ENCODE measurements around the gene APBB1.

The APBB1 gene

GRCh38 chr11:6390718-6391469 is 28.0 kb downstream of the APBB1 start:
- DNase-seq = no peak

GRCh38 chr11:6389905-6390717 is 28.8 kb downstream of the APBB1 start, which contains the start of gene SMPD1:
SMPD1 (plus strand) TSS chr11:6390474; CDS start chr11:6390599, 125 bp downstream.
- DNase-seq = peak; percentile 69 to 82

GRCh38 chr11:6388748-6389147 is 30.1 kb downstream of the APBB1 start:
- no peak for DNase-seq

GRCh38 chr11:6387811-6388599 is 30.9 kb downstream of the APBB1 start:
- no peak for DNase-seq

- DNase-seq = no peak
These were observed 33.7 kb downstream of the APBB1 start for GRCh38 chr11:6385046-6385777.

GRCh38 chr11:6378640-6378989 is 40.3 kb downstream of the APBB1 start:
- no peak for DNase-seq

DNA sequence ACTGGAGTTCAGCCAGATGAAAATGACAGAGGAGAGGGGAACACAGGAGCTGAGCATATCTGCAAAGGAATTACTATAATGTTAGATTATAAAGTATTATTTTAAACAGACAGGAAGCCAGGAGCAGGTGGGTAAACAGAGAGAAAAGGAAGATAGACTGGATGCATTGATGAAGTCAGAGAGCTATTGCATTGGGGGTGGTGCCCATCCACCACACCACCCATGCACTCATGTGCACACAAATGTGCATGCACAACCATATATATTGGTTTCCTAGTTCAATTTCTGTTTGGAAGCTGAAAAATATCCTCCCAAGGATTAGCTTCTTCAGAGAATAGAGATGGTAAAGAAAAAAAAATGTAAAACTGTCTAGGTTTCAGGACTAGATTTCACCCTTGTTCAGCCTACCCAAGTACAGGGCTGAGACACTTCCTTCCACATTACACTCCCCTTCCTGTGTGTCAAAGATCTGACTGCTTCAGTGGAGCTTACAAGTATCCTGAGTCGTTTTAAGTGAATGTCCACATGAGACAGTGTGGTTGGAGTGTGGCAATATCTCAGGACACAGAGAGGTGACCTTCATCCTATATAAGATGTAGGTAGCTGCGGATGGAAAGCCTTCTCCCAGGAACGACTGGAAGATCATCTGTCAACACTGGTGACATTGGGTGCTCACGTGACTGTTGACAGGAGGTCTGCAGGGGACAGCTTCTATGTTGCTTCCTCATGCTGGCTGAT is 40.8 kb downstream of the APBB1 start:
- DNase-seq = no peak

- DNase-seq = no peak
These were observed 47.1 kb downstream of the APBB1 start for GRCh38 chr11:6371825-6372224.

DNA sequence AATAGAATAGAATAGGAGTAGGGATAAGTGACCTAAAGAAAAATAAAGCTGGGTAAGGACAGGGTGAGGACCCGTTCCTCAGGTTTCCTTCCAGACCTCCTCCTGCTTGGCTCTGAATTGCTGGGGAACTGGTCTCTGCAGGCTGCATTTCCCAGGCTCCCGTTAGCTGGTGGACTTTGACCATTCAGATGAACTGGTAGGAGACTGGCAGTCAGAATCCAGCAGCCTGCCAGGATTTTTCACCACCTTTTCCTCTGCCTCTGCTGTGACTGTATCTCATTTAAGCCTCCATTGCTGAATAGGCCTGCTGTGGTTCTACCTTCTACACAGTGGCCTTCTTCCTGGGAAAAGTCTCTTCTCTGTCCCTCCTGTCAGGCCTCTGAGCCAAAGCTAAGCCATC is 53.2 kb downstream of the APBB1 start:
- no peak for DNase-seq

GRCh38 chr11:6362873-6363678 is 55.8 kb downstream of the APBB1 start:
- peak; percentile 50 to 71 for DNase-seq

DNA sequence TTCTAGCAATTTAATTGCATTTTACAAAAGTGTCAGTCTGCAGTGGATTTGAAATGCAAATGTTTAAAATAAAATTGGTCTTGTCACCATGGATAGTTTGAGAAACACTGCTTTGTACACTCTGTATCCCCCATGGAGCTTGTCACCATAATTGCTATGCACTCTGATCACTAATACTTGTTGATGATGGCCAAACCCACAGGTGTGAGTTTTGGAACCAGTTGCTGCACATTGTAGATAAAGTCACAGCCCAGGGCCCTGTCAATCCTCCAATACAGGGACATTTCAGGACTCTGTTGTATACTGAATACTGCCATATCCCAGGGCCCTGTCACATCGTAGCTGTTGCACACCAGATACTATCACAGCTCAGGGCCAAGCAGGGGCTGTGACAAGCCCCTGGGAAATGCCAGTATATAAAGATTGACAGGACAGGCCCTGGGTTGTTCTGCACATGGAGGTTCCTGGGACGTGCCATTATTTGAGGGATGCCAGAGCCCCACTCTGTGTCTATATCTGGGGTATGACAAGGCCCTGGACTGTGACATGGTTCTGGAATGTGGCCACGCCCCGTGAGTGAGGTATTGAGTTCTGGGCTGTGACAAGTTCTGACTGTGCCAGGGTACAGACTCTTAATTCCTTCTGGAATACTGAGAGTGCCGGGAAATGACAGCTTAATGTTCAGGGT is 56.6 kb downstream of the APBB1 start:
- DNase-seq = no peak

- DNase-seq = no peak
These were observed 58.7 kb downstream of the APBB1 start for GRCh38 chr11:6360183-6360582.

DNA sequence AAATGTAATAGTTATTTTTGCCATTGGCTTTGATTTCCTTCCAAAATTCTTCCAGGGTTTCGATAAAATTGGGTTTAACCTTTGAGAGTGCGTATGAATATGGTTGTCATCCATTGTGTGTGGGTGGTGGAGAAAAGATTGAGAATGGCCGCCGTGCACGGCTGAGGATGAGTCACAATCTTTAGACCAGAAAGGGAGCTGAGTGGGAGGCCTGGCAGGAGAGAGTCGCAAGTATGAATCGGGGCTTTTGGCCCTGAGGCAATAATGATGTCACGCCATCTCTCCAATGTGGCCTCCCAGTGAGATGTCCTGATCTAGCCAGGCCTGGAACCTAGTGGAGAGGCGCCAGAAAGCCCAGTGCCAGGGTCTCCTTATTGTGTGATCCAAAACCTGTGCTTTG is 61.7 kb downstream of the APBB1 start:
- no peak for DNase-seq

- no peak for DNase-seq
These were observed 62.3 kb downstream of the APBB1 start for GRCh38 chr11:6356503-6357055.

DNA sequence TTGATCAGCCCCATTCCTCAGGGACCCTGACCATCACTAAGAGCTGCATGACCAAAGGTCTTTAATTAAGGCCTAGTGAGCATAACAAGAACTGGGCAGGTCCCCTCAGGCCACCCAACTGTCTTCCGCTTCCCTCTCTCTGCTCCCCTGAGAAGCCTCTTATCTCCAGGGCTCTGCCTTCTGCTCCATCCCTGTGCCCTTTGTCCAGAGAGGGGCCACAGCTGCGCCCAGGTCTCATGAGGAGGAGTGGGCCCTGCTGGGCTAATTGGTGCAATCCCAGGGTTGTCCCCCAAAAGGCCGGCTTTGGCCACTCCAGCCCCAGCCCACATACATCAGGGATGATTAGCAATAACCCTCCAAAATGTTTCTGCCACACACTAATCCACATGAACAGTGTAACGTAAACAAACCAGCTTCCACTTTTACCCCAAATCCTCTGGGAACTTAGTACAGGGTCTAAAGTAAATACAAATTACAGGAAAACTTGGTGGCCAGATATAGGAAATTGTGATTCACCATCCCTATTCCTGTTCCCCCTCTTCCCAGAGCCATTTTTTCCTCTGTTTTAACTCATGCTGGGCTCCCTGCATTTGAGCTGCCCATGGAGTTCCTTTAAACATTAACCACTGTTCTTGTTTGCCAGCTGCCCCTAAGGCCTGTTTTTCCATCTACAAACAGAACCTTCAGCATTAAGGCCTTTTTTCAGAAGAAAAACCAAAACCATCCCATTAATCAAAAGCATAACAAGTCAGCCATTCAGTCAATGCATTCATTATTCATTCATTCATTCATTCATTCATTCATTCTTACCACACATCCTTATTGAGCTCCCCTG is 64.0 kb downstream of the APBB1 start:
- DNase-seq = no peak

DNA sequence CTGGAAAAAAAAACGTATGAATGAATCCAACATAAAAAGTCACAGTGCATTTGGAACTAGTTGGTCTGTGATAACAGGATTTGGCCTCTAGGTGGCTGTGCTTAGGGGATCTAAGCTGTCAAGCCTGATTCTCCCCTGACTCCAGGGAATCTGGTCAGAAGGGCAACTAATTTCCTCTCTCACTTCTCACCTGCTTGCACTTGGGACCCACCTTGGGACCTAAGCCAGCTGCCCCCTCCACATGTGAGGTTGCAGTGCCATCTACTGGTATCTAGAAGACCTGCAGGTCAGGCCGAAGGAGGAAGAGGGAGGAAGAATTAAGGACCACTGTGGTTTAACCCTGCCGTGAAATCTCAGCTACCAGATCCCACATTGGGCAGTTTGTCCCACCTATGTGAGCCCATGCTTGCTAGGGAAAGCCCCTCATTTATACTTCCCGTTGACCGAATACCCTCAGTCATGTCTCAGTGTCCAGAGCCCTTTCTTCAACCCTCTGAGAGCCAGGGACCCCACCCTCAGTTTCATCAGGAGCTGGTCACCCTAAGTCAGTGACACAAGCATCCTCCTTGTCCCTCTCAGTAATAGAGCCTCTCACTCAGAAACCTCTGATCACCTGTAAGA is 65.4 kb downstream of the APBB1 start:
- peak; percentile 31 to 48 for DNase-seq

GRCh38 chr11:6351782-6352382 is 67.0 kb downstream of the APBB1 start:
- no peak for DNase-seq

GRCh38 chr11:6350486-6350885 is 68.4 kb downstream of the APBB1 start:
- no peak for DNase-seq

All from NCI-H1930 (cell line).